Loucy (cell line): ENCODE data around the gene PRKN.

Experiments used
- EZH2phosphoT487 ChIP-seq: fragments of 200-600 bp; IDR thresholded peaks from 2 replicates; pipeline ENCODE4 v1.6.1; 2018; ENCODE audit warnings: antibody characterized with exemption, mild to moderate bottlenecking, moderate library complexity, borderline replicate concordance
- TF ChIP-seq, protein P1 (sequence below): fragments of 200-600 bp; sonication (generic); conservative IDR thresholded peaks from 2 replicates; pipeline ENCODE4 v1.5.1; 2014; ENCODE audit warnings: mild to moderate bottlenecking, antibody characterized with exemption, low read length

DNA sequence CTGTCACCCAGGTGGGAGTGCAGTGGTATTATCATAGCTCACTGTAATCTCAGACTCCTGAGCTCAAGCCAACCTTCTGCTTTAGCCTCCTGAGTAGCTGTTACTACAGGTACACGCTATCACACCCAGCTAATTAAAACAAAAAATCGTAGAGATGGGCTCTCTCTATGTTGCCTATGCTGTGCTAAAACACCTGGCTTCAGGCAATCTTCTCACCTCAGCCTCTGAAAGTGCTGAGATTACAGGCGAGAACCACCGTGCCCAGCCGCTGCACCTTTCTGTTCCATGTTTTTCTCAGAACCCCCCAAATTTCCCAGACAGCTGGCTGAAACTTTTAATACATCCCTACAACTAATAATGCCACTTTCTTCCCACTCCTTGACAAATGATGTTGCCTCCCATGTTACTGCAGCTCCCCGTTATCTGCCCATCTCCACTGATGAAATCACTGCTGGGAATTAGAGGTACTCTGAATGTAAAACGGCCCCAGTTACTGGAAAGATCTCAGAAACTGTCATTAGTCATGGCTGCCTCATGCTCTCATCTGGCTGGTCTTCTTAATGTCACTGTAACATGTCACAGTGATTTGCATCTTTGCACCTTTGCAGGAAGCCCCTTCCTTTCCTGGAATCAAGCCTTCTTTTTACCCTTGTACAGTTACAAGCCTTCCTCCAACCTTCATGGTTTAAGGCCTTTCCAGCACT is 697.5 kb downstream of the PRKN start:
- TF ChIP-seq, protein P1, sequence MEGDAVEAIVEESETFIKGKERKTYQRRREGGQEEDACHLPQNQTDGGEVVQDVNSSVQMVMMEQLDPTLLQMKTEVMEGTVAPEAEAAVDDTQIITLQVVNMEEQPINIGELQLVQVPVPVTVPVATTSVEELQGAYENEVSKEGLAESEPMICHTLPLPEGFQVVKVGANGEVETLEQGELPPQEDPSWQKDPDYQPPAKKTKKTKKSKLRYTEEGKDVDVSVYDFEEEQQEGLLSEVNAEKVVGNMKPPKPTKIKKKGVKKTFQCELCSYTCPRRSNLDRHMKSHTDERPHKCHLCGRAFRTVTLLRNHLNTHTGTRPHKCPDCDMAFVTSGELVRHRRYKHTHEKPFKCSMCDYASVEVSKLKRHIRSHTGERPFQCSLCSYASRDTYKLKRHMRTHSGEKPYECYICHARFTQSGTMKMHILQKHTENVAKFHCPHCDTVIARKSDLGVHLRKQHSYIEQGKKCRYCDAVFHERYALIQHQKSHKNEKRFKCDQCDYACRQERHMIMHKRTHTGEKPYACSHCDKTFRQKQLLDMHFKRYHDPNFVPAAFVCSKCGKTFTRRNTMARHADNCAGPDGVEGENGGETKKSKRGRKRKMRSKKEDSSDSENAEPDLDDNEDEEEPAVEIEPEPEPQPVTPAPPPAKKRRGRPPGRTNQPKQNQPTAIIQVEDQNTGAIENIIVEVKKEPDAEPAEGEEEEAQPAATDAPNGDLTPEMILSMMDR = no peak
- TF ChIP-seq EZH2phosphoT487 = no peak
